A549 (cell line): ENCODE measurements around the gene ALG12. TPM values are rescaled to one million over a fixed set of nuclear protein-coding genes. Genes with fewer than 3 reads are reported as not detected.

Experiments used
- ATAC-seq, 2 experiments: fragments of 200-7000 bp in 1 of 2; fragments of >200 bp in 1 of 2; cut with Nextera tagmentation in 1 of 2; cut with Tn5 transposase in 1 of 2; 3 replicates each; pipeline versions ENCODE4 v1.8.0 to v1.9.1; 2018 to 2020; ENCODE audit warnings: mild to moderate bottlenecking in 1 of 2, moderate library complexity in 1 of 2
- CTCF ChIA-PET: fragments of 300-600 bp; sonication (Branson Sonifier 250); formaldehyde crosslinking; extraction: SDS; loops from one replicate; lab custom pipeline; 2021; ENCODE audit warnings: antibody characterized with exemption, inconsistent platforms; lab: Yijun Ruan, JAX
- POLR2A ChIA-PET: fragments of 350-600 bp; formaldehyde crosslinking; extraction: SDS; loops from one replicate; lab custom pipeline; 2021; ENCODE audit warnings: antibody characterized with exemption, inconsistent platforms; lab: Yijun Ruan, JAX
- DNase-seq, 2 experiments: peaks; one replicate each; pipeline versions ENCODE4 v3.0.0 to v3.0.0-alpha.2; 2011 to 2016; ENCODE audit warnings: low read depth in 1 of 2, low spot score in 1 of 2
- FAIRE-seq: peaks from 2 replicates; lab custom pipeline; 2011; peaks lifted over from hg19 to GRCh38; lab: Jason Lieb, UNC
- H3K27ac ChIP-seq, 2 experiments: fragments of >200 bp; sonication (Bioruptor Twin); formaldehyde crosslinking; 3 replicates each; pipeline ENCODE4 v1.5.1; 2016 to 2017
- H3K4me1 ChIP-seq: fragments of >200 bp; sonication (Bioruptor Twin); formaldehyde crosslinking; 3 replicates; pipeline ENCODE4 v1.6.1; 2016
- H3K4me2 ChIP-seq: fragments of >200 bp; sonication (Bioruptor Twin); formaldehyde crosslinking; 3 replicates; pipeline ENCODE4 v1.6.1; 2016
- H3K4me3 ChIP-seq: fragments of >200 bp; sonication (Bioruptor Twin); formaldehyde crosslinking; 3 replicates; pipeline ENCODE4 v1.5.1; 2016
- H3K9me3 ChIP-seq: fragments of >200 bp; sonication (Bioruptor Twin); formaldehyde crosslinking; 3 replicates; pipeline ENCODE4 v1.6.1; 2016
- BHLHE40 ChIP-seq: IDR thresholded peaks from 2 replicates; pipeline ENCODE4 v1.6.1; 2012; ENCODE audit warnings: low read depth, low read length, inconsistent platforms
- CHD2 ChIP-seq: fragments of 150-350 bp; IDR thresholded peaks from 2 replicates; pipeline ENCODE4 v1.6.1; 2014; ENCODE audit warnings: low read length; ENCODE audit not compliant: partially characterized antibody
- ESRRA ChIP-seq: fragments of 150-350 bp; IDR thresholded peaks from 2 replicates; pipeline ENCODE4 v1.6.1; 2014; ENCODE audit warnings: mild to moderate bottlenecking, low read length, borderline replicate concordance
- FOSB ChIP-seq: fragments of 250-450 bp; sonication (Bioruptor Pico); IDR thresholded peaks from 2 replicates; pipeline ENCODE4 v1.5.0; 2020; ENCODE audit warnings: mild to moderate bottlenecking, moderate library complexity
- HDAC2 ChIP-seq: fragments of 200-600 bp; sonication (generic); IDR thresholded peaks from 2 replicates; pipeline ENCODE4 v1.6.1; 2016
- HOXB13 ChIP-seq: fragments of 250-450 bp; sonication (Bioruptor Pico); IDR thresholded peaks from 2 replicates; pipeline ENCODE4 v1.5.0; 2020; ENCODE audit warnings: low read depth, mild to moderate bottlenecking, moderate library complexity
- JUN ChIP-seq, 2 experiments: fragments of >200 bp; sonication (Bioruptor Twin); formaldehyde crosslinking; IDR thresholded peaks; 2 replicates in 1 of 2; 3 replicates in 1 of 2; pipeline ENCODE4 v1.6.1; 2016 to 2017
- KDM1A ChIP-seq: fragments of 200-600 bp; sonication (generic); IDR thresholded peaks from 2 replicates; pipeline ENCODE4 v1.6.1; 2016; ENCODE audit warnings: low read depth, mild to moderate bottlenecking
- KDM5A ChIP-seq: fragments of 200-600 bp; sonication (generic); IDR thresholded peaks from 2 replicates; pipeline ENCODE4 v1.6.1; 2016; ENCODE audit warnings: antibody characterized with exemption, mild to moderate bottlenecking
- MAFK ChIP-seq: fragments of 450-650 bp; IDR thresholded peaks from 2 replicates; pipeline ENCODE4 v1.6.1; 2014; ENCODE audit not compliant: partially characterized antibody
- MAZ ChIP-seq: fragments of 150-350 bp; IDR thresholded peaks from 2 replicates; pipeline ENCODE4 v1.6.1; 2014; ENCODE audit warnings: antibody characterized with exemption, low read depth, low read length, borderline replicate concordance
- NPAS2 ChIP-seq: fragments of 250-450 bp; sonication (Bioruptor Pico); IDR thresholded peaks from 2 replicates; pipeline ENCODE4 v1.8.0; 2022; ENCODE audit warnings: mild to moderate bottlenecking, moderate library complexity, borderline replicate concordance
- POLR2A ChIP-seq: IDR thresholded peaks from 2 replicates; pipeline ENCODE4 v1.6.1; 2012; ENCODE audit warnings: mild to moderate bottlenecking, low read length
- RAD21 ChIP-seq, 2 experiments: fragments of >200 bp in 1 of 2; sonication (Bioruptor Twin) in 1 of 2; formaldehyde crosslinking in 1 of 2; IDR thresholded peaks in 1 of 2; conservative IDR thresholded peaks in 1 of 2; 2 replicates in 1 of 2; 3 replicates in 1 of 2; pipeline ENCODE4 v1.6.1; 2012 to 2018; ENCODE audit warnings: inconsistent platforms in 1 of 2
- RARB ChIP-seq: fragments of 250-450 bp; sonication (Bioruptor Pico); IDR thresholded peaks from 2 replicates; pipeline ENCODE4 v1.8.0; 2021; ENCODE audit warnings: mild to moderate bottlenecking, moderate library complexity
- RCOR1 ChIP-seq: fragments of 150-350 bp; IDR thresholded peaks from 2 replicates; pipeline ENCODE4 v1.6.1; 2014; ENCODE audit warnings: antibody characterized with exemption, low read length, low read depth
- RFX5 ChIP-seq: fragments of 450-650 bp; IDR thresholded peaks from 2 replicates; pipeline ENCODE4 v1.7.1; 2014; ENCODE audit warnings: antibody characterized with exemption, mild to moderate bottlenecking, moderate library complexity
- SMC3 ChIP-seq: fragments of >200 bp; sonication (Bioruptor Twin); formaldehyde crosslinking; IDR thresholded peaks from 3 replicates; pipeline ENCODE4 v1.6.1; 2018; ENCODE audit warnings: inconsistent platforms
- TFCP2L1 ChIP-seq: fragments of 250-450 bp; sonication (Bioruptor Pico); IDR thresholded peaks from 2 replicates; pipeline ENCODE4 v1.5.0; 2021; ENCODE audit warnings: mild to moderate bottlenecking
- TP53 ChIP-seq: fragments of 250-450 bp; sonication (Bioruptor Pico); IDR thresholded peaks from 2 replicates; pipeline ENCODE4 v1.5.0; 2021; ENCODE audit warnings: mild to moderate bottlenecking, moderate library complexity
- ZSCAN20 ChIP-seq: fragments of 250-450 bp; sonication (Bioruptor Pico); IDR thresholded peaks from 2 replicates; pipeline ENCODE4 v1.8.0; 2022; ENCODE audit warnings: mild to moderate bottlenecking, moderate library complexity
- WGBS: methylation state at CpG from one replicate; pipeline ENCODE4 v1.1.6; 2017; ENCODE audit errors: missing lambda C conversion rate; 5-methylcytosine and 5-hydroxymethylcytosine counted together
- polyA plus RNA-seq, 4 experiments: library from polyadenylated mRNA; depleted of rRNA in 3 of 4; stranded (reverse); fragments of >200 nt; fragmentation: RNase III in 1 of 4; extraction: RNeasy Plus Mini Kit Qiagen cat#74134 plus additional on column Dnase treatment in 1 of 4; gene quantifications; 2 replicates in 3 of 4; 3 replicates in 1 of 4; pipeline ENCODE4 v1.2.3, GENCODE V29; 2011 to 2017
- TF ChIP-seq, protein P1 (sequence below): IDR thresholded peaks from 2 replicates; pipeline ENCODE4 v1.6.1; 2012
- TF ChIP-seq, protein P2 (sequence below): fragments of >200 bp; sonication (Bioruptor Twin); formaldehyde crosslinking; IDR thresholded peaks from 3 replicates; pipeline ENCODE4 v1.6.1; 2016
- TF ChIP-seq, protein P3 (sequence below): fragments of 450-650 bp; IDR thresholded peaks from 2 replicates; pipeline ENCODE4 v1.6.1; 2014; ENCODE audit warnings: antibody characterized with exemption
- TF ChIP-seq, protein P4 (sequence below): fragments of 200-600 bp; sonication (generic); IDR thresholded peaks from 2 replicates; pipeline ENCODE4 v1.6.1; 2016; ENCODE audit warnings: antibody characterized with exemption, mild to moderate bottlenecking, moderate library complexity

The ALG12 gene
- polyA plus RNA-seq, 2 of the 4 experiments (the other 2 are of a cell fraction): 4.4 to 7.7 TPM

DNA sequence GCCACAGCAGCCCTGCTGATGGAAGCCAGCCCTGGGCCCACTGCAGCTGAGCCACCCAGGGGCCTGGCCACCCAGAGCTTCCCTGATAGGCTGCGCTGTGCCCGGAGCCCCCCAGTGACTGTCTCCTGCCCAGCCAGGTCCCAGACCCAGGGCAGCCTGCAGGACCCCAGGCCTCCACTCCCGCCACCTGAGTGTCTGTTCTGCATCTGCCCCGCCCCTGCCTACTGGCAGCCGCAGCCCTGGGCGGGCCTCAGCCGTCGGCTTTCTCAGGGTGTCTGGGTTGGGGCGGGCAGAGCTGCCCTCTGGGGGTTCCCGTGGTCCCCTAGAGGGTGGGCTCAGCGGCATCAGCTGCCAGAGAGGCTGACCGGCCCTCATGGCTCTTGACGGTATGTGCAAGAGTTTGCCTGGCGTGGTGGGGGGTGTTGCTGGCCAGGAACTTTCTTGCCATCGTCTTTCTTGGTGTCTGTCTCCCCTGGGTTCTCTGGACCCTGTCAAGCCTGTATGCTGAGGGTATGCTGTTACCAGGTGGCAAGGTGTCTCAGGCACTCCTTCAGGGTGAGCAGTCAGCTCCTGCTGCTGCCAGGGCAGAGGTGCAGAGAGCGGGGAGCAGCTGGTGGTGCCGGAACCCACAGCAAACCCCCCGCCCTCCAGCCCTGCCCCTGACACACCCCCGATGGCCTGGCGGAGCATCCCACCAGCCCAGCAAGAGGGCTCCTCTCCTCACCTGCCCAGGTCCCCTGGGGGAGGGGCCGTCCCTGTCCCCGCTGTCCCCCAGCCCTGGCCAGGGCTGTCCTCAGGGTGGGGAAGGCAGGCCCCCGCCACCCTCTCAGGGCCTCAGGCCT is 30.1 kb upstream of the ALG12 start:
- Histone ChIP-seq H3K27ac (peak overlapping the region; percentile 91 to 93), H3K4me3 (no peak overlapping the region), H3K4me1 (peaks cover 58% of the 10 kb centered on the region), H3K4me2 (peak overlapping the region; percentile 61), H3K9me3 (no peaks in the 10 kb centered on the region)
- POLR2A ChIA-PET: no interaction called here
- 91% methylated on average over 4 of the region's 23 CpGs for WGBS
- no peak for FAIRE-seq
- CTCF ChIA-PET: no interaction called here
- ATAC-seq: no peak
- TF ChIP-seq NPAS2 (CRISPR knock-in tag) (no peak), RFX5 (no peak), ZSCAN20 (no peak), CHD2 (no peak), TFCP2L1 (CRISPR knock-in tag) (no peak), POLR2A (no peak), SMC3 (no peak), RARB (CRISPR knock-in tag) (no peak), TP53 (no peak)
- TF ChIP-seq, protein P1, sequence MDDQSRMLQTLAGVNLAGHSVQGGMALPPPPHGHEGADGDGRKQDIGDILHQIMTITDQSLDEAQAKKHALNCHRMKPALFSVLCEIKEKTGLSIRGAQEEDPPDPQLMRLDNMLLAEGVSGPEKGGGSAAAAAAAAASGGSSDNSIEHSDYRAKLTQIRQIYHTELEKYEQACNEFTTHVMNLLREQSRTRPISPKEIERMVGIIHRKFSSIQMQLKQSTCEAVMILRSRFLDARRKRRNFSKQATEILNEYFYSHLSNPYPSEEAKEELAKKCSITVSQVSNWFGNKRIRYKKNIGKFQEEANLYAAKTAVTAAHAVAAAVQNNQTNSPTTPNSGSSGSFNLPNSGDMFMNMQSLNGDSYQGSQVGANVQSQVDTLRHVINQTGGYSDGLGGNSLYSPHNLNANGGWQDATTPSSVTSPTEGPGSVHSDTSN: no peak
- TF ChIP-seq, protein P2, sequence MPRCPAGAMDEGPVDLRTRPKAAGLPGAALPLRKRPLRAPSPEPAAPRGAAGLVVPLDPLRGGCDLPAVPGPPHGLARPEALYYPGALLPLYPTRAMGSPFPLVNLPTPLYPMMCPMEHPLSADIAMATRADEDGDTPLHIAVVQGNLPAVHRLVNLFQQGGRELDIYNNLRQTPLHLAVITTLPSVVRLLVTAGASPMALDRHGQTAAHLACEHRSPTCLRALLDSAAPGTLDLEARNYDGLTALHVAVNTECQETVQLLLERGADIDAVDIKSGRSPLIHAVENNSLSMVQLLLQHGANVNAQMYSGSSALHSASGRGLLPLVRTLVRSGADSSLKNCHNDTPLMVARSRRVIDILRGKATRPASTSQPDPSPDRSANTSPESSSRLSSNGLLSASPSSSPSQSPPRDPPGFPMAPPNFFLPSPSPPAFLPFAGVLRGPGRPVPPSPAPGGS: no peak
- TF ChIP-seq, protein P3, sequence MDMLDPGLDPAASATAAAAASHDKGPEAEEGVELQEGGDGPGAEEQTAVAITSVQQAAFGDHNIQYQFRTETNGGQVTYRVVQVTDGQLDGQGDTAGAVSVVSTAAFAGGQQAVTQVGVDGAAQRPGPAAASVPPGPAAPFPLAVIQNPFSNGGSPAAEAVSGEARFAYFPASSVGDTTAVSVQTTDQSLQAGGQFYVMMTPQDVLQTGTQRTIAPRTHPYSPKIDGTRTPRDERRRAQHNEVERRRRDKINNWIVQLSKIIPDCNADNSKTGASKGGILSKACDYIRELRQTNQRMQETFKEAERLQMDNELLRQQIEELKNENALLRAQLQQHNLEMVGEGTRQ: no peak
- no peak for DNase-seq

DNA sequence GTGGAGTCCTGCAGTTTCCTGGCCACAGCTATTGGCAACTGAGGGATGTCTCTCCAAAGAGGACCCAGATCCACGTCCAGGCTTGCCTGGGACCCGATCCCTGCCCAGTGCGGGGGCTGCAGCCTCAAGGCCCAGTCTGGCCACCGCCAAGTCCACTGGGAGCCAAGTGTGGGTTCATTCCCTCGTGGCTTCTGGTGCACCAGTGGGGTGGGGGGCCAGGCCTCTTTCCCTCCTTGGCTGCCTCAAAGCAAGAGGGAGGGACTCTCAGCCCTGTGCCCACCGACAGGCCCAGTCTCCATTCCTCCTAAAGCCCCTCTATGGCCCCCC is 29.0 kb upstream of the ALG12 start:
- peak overlapping the region; percentile 91 to 93; a peak in 4 of 6 replicates for H3K27ac ChIP-seq
- CTCF ChIA-PET: interaction anchor here (1.1 to 1.4 kb wide), 2 partner anchors 9 to 11 kb away, joined by 3 to 4 read pairs; no protein-coding TSS in a partner anchor
- no peak for DNase-seq
- ATAC-seq: no peak
- H3K4me1 ChIP-seq: peaks cover 53% of the 10 kb centered on the region
- FAIRE-seq: no peak
- 100% methylated on average over 1 of the region's 6 CpGs for WGBS
- no peak overlapping the region for H3K4me3 ChIP-seq
- no peak for TF ChIP-seq KDM5A
- no peak overlapping the region for H3K4me2 ChIP-seq
- H3K9me3 ChIP-seq: no peaks in the 10 kb centered on the region
- POLR2A ChIA-PET: no interaction called here

DNA sequence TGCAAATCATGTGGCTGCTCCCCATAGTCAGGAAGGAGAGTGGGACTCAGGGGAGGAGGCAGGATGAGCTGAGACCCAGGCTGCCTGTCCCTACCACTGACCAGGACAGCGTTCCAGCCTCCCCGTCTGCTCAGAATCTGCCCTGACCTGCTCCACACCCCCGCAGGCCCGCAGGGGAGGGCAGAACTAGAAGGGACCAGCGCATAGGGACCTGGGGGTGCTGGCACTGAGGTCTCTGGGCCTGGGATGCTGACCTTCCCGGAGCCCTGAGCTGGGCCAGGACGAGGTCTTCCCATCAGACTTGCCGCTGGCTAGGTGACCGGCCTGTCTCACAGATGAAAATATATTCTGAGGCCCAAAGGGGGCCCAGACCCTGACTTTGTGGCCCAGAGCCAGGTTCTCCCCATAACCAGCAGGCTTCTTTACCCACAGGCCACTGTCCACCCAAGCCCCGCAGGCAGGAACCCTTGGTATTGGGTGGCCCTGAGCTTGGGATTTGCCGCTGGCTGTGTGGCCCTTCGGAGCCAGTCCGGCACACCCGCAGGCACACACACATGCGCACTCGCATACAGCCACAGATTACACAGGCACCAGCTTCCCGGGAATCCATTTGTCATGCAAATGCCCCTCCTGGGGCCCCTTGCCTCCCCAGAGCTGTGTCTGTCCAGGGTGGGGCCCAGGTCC is 28.5 kb upstream of the ALG12 start:
- H3K27ac ChIP-seq: peak overlapping the region; percentile 91 to 93; a peak in 3 of 6 replicates
- WGBS: 96% methylated on average over 5 of the region's 17 CpGs
- no peak for DNase-seq
- FAIRE-seq: no peak
- no peak for ATAC-seq
- POLR2A ChIA-PET: no interaction called here
- CTCF ChIA-PET: interaction anchor here (1.1 to 1.4 kb wide), 3 partner anchors 10 to 84 kb away, joined by 3 to 4 read pairs (median 4); no protein-coding TSS in a partner anchor
- no peak overlapping the region for H3K4me2 ChIP-seq
- H3K9me3 ChIP-seq: no peaks in the 10 kb centered on the region
- H3K4me1 ChIP-seq: peaks cover 47% of the 10 kb centered on the region
- H3K4me3 ChIP-seq: no peak overlapping the region
- no peak for TF ChIP-seq KDM1A
- TF ChIP-seq MAZ: no peak
- no peak for TF ChIP-seq NPAS2 (CRISPR knock-in tag)
- no peak for TF ChIP-seq HOXB13 (CRISPR knock-in tag)
- no peak for TF ChIP-seq FOSB
- no peak for TF ChIP-seq RAD21 (conservative IDR thresholded peaks at IDR 0.05 in 1 of 2, IDR thresholded peaks at IDR 0.05 in 1 of 2)
- TF ChIP-seq, protein P4, sequence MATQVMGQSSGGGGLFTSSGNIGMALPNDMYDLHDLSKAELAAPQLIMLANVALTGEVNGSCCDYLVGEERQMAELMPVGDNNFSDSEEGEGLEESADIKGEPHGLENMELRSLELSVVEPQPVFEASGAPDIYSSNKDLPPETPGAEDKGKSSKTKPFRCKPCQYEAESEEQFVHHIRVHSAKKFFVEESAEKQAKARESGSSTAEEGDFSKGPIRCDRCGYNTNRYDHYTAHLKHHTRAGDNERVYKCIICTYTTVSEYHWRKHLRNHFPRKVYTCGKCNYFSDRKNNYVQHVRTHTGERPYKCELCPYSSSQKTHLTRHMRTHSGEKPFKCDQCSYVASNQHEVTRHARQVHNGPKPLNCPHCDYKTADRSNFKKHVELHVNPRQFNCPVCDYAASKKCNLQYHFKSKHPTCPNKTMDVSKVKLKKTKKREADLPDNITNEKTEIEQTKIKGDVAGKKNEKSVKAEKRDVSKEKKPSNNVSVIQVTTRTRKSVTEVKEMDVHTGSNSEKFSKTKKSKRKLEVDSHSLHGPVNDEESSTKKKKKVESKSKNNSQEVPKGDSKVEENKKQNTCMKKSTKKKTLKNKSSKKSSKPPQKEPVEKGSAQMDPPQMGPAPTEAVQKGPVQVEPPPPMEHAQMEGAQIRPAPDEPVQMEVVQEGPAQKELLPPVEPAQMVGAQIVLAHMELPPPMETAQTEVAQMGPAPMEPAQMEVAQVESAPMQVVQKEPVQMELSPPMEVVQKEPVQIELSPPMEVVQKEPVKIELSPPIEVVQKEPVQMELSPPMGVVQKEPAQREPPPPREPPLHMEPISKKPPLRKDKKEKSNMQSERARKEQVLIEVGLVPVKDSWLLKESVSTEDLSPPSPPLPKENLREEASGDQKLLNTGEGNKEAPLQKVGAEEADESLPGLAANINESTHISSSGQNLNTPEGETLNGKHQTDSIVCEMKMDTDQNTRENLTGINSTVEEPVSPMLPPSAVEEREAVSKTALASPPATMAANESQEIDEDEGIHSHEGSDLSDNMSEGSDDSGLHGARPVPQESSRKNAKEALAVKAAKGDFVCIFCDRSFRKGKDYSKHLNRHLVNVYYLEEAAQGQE: no peak
- TF ChIP-seq MAFK: no peak
- TF ChIP-seq RFX5: no peak
- TF ChIP-seq, protein P3: no peak
- no peak for TF ChIP-seq RARB (CRISPR knock-in tag)
- no peak for TF ChIP-seq JUN (IDR thresholded peaks at IDR 0.05)
- TF ChIP-seq BHLHE40: no peak
- TF ChIP-seq HDAC2: no peak
- TF ChIP-seq CHD2: no peak
- no peak for TF ChIP-seq RCOR1
- no peak for TF ChIP-seq ESRRA
